Measurements from ENCODE around the gene TMC6. TPM values are rescaled to one million over a fixed set of nuclear protein-coding genes. Genes with fewer than 3 reads are reported as not detected.

Gene TMC6
- total and polyA plus RNA-seq, 2 of the 13 experiments (the other 11 are each of a cell fraction or from before 2014, with no cell fraction given): 48.4 to 99.1 TPM

GRCh38 chr17:78168242-78168902 is 39.8 kb upstream of the TMC6 start, which contains the start of gene SYNGR2 (continued):
- TF ChIP-seq, protein P1, sequence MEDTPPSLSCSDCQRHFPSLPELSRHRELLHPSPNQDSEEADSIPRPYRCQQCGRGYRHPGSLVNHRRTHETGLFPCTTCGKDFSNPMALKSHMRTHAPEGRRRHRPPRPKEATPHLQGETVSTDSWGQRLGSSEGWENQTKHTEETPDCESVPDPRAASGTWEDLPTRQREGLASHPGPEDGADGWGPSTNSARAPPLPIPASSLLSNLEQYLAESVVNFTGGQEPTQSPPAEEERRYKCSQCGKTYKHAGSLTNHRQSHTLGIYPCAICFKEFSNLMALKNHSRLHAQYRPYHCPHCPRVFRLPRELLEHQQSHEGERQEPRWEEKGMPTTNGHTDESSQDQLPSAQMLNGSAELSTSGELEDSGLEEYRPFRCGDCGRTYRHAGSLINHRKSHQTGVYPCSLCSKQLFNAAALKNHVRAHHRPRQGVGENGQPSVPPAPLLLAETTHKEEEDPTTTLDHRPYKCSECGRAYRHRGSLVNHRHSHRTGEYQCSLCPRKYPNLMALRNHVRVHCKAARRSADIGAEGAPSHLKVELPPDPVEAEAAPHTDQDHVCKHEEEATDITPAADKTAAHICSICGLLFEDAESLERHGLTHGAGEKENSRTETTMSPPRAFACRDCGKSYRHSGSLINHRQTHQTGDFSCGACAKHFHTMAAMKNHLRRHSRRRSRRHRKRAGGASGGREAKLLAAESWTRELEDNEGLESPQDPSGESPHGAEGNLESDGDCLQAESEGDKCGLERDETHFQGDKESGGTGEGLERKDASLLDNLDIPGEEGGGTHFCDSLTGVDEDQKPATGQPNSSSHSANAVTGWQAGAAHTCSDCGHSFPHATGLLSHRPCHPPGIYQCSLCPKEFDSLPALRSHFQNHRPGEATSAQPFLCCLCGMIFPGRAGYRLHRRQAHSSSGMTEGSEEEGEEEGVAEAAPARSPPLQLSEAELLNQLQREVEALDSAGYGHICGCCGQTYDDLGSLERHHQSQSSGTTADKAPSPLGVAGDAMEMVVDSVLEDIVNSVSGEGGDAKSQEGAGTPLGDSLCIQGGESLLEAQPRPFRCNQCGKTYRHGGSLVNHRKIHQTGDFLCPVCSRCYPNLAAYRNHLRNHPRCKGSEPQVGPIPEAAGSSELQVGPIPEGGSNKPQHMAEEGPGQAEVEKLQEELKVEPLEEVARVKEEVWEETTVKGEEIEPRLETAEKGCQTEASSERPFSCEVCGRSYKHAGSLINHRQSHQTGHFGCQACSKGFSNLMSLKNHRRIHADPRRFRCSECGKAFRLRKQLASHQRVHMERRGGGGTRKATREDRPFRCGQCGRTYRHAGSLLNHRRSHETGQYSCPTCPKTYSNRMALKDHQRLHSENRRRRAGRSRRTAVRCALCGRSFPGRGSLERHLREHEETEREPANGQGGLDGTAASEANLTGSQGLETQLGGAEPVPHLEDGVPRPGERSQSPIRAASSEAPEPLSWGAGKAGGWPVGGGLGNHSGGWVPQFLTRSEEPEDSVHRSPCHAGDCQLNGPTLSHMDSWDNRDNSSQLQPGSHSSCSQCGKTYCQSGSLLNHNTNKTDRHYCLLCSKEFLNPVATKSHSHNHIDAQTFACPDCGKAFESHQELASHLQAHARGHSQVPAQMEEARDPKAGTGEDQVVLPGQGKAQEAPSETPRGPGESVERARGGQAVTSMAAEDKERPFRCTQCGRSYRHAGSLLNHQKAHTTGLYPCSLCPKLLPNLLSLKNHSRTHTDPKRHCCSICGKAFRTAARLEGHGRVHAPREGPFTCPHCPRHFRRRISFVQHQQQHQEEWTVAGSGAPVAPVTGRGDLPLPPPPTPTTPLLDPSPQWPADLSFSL (CRISPR knock-in tag; IDR thresholded peaks at IDR 0.05): no peak
- TF ChIP-seq EP300 (IDR thresholded peaks at IDR 0.05; ENCODE audit: low read depth in 2 of 2, low read length in 2 of 2) (peak in 1 of 2 experiments; percentile 41; a peak in 2 of 4 replicates), EP300 (CRISPR knock-in tag; IDR thresholded peaks at IDR 0.05; ENCODE audit: borderline replicate concordance) (no peak; the same call in 1 of the 2 replicates), CREM (IDR thresholded peaks at IDR 0.05) (no peak), CREM (CRISPR knock-in tag; IDR thresholded peaks at IDR 0.05) (no peak), YEATS4 (CRISPR knock-in tag; IDR thresholded peaks at IDR 0.05; ENCODE audit: borderline replicate concordance) (peak; percentile 91), PLSCR1 (CRISPR knock-in tag; IDR thresholded peaks at IDR 0.05; ENCODE audit: borderline replicate concordance) (no peak), DPF2 (CRISPR knock-in tag; IDR thresholded peaks at IDR 0.05; ENCODE audit: borderline replicate concordance, low read depth) (no peak), ZNF761 (CRISPR knock-in tag; conservative IDR thresholded peaks at IDR 0.05) (peak; percentile 88; the same call in 1 of the 2 replicates), E2F1 (CRISPR knock-in tag; IDR thresholded peaks at IDR 0.05) (peak; percentile 43; the same call in 1 of the 2 replicates), ZNF83 (CRISPR knock-in tag; IDR thresholded peaks at IDR 0.05; ENCODE audit: borderline replicate concordance) (0 out of 2 replicates have a peak, but pooled peaks have one; percentile 47), ZNF263 (CRISPR knock-in tag; IDR thresholded peaks at IDR 0.05) (peak; percentile 68), ZNF616 (CRISPR knock-in tag; IDR thresholded peaks at IDR 0.05; ENCODE audit: low read depth) (peak; percentile 28; the same call in 1 of the 2 replicates), EZH2 (conservative IDR thresholded peaks at IDR 0.05; ENCODE audit: low read depth, low read length) (no peak), ZNF574 (CRISPR knock-in tag; IDR thresholded peaks at IDR 0.05) (peak; percentile 88)
- TF ChIP-seq, protein P2, sequence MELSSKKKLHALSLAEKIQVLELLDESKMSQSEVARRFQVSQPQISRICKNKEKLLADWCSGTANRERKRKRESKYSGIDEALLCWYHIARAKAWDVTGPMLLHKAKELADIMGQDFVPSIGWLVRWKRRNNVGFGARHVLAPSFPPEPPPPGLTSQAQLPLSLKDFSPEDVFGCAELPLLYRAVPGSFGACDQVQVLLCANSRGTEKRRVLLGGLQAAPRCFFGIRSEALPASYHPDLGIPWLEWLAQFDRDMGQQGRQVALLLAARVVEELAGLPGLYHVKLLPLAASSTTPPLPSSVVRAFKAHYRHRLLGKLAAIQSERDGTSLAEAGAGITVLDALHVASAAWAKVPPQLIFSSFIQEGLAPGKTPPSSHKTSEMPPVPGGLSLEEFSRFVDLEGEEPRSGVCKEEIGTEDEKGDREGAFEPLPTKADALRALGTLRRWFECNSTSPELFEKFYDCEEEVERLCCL (CRISPR knock-in tag; IDR thresholded peaks at IDR 0.05; ENCODE audit: borderline replicate concordance): no peak

Data from HepG2 (cell line).